Measurements from ENCODE around the gene NUP210.

The NUP210 gene

GRCh38 chr3:13372656-13373055, 47.5 kb downstream of the NUP210 start:
- no peak for DNase-seq

GRCh38 chr3:13372126-13372525, 48.0 kb downstream of the NUP210 start:
- no peak for DNase-seq

DNA sequence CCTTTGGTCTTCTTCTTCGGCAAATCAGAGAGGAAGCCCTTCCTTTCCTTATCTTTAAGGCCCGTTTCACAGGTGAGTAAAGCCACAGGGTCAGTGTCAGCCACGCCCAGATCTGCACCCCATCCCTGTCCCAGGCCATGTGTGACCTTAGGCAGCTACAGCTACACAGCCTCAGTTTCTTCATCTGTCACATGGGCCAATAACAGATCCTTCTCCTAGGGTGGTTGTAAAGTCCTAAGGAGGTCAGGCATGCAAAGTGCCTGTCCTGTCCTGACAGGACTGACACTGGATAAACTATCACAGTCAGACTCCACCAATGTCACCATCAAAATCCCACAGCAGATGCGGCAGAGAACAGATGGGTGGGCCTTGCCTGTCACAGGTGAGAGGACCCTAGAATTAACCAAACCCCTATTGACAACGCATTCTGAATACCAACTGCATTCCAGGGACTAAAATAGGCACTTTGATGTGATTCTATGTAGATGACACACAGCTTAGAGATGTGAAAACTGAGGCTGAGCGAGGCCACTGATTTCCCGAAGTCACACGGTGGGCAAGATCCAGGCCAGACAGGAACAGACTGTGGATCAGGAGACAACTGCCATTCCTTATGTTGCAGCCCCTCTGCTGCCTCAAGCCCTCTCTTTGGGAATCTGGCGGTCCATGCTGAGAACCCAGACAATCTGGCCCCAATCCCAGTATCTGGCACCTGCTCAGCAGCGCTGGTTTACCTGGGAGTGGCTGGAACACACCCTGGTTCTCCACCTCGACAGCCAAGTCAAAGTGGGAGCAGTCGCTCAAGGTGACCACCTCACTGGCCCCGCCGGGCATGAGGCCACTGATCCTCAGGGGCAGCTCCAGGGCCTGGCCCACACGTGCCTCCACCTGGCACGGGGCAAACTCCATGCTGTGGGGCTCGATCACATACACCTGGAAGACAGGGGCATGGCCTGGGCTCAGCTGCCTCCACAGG, 48.7 kb downstream of the NUP210 start:
- no peak for DNase-seq

GRCh38 chr3:13370609-13371008, 49.5 kb downstream of the NUP210 start:
- DNase-seq = no peak

DNA sequence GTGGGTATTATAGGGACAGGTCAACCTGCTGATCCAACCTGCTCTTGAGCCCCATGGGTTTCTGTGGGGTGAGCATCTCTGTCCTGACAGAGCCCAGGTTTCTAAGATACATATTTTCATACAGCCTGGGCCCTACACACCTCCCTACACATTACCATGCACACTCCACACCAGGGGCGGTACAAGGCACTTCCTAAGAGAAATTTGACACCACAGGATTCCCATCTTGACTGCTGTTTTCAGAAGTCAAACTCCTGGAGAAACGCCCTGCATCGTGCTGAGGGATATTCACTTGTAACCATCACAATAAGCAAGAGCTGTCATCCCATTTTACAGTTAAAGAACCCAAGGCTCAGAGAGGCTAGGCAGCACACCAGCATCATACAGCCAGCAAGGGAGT, 50.1 kb downstream of the NUP210 start:
- no peak for DNase-seq

GRCh38 chr3:13368834-13369233, 51.3 kb downstream of the NUP210 start:
- no peak for DNase-seq

DNA sequence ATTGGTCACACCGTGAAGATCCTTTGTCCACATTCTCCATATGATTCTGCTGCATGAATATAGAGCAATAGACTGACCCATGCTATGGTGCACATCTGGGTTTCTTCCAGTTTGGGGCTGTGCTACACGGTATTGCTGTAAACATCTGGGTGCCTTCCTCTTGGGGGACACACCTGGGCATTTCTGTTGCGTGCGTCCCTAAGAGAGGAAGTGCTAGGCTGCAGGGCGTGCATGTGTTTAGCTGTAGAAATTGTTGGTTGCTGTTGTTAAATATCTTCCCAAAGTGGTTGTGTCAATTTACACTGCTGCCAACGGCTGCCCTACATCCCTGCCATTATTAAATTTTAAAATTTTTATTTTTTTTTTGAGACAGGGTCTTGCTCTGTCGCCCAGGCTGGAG, 52.4 kb downstream of the NUP210 start:
- DNase-seq = no peak

DNA sequence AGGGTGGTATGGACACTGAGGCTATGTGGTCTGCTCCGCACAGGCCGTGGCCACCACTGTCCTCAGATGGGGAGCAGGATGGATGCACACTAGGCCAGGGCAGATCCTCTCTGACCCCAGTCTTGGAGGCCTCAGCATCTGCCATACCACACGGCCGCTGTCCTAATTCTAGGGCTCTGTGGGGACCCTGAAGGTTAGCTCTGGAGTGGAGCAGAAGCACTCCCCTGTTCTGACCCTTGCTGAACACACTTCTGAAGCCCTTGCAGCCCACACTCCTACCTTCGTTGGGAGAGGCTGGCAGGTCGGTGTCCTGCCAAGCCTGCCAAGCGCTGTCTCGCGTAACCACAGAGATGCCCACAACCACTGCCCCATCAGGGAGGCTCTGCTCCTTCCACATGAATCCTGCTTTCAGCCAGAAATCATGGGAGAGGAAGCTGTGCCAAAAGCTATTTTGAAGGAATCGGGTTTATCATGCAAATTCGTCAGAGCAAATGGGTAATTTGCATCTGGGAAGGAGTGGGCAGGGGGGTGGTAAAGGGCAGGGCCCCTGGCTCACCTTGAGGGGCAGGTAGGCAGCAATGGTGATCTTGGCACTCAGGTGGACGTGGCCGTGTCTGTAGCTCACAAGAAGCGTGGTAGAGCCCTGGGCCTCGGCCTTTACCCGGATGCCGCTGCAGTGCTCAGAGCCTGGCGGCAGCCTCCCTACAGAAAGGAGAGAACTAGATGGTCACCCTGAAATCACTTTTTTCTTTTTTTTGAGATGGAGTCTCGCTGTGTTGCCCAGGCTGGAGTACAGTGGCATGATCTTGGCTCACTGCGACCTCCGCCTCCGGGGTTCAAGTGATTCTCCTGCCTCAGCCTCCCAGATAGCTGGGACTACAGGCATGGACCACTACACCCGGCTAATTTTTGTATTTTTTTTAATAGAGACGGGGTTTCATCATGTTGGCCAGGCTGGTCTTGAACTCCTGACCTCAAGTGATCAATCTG, 54.4 kb downstream of the NUP210 start:
- DNase-seq = no peak

- DNase-seq = no peak
Measured at GRCh38 chr3:13364602-13365271, 55.4 kb downstream of the NUP210 start.

GRCh38 chr3:13362551-13362950, 57.6 kb downstream of the NUP210 start:
- no peak for DNase-seq

DNA sequence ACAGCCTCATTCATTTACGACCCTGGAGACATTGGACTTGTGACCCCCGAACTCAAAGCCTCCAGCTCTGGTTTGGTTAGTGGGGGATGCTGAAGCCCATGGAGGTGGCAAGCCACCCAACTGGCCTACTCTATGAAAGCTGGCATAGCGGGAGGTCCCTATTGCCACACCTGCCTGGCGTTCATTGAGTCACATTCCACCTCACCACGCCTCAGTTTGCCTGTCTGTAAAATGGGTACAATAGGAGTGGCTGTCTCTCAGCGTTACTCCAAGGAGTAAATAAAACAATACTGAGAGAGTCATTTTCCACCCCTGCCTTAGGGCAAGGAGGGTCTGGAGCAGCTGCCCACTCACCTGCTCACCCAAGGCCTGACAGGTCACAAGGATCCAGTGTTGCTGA, 60.2 kb downstream of the NUP210 start:
- no peak for DNase-seq

DNA sequence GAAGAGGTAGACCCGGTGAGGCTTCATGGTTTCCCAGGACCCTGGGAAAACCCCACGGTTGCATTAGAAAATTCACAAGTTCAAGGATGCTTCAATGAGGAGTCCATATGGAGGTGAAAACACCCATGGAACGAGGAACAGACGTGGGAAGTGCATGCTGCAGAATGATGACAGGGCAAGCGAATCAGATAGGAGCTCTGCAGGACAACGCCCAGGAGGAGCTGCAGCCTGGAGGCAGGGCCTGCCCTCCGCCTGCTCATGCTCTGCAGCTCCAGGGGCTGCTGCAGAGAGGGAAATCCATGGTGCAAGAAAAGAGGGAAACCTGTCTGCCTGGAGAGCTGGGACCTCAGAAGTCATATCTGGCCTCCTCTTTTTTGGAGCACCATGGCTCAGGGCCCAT, 61.5 kb downstream of the NUP210 start:
- no peak for DNase-seq

GRCh38 chr3:13358051-13358450, 62.1 kb downstream of the NUP210 start:
- no peak for DNase-seq

DNA sequence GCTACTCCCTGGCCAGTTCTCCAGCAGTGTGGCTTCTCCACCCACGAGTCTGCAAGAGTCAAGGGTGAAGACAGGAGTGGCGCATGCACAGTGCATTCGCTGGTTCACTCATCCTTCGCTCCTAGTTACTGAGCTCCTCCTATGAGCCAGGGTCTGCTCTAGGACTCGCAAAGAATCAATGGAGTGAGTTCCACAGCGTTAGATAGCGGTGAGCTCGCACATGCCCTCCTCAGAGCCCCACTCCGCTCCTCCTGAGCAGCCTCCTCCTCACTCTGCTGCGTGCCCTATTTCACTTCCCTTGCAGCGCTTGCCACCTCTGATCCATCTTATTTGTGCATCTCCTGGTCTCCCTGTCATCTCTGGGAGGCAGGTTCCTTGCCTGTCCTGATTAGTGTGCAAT, 63.0 kb downstream of the NUP210 start:
- DNase-seq = no peak

- peak; percentile 35 for DNase-seq
Measured at GRCh38 chr3:13353936-13354542, 66.1 kb downstream of the NUP210 start.

GRCh38 chr3:13353506-13353905, 66.6 kb downstream of the NUP210 start:
- DNase-seq = peak; percentile 35

DNA sequence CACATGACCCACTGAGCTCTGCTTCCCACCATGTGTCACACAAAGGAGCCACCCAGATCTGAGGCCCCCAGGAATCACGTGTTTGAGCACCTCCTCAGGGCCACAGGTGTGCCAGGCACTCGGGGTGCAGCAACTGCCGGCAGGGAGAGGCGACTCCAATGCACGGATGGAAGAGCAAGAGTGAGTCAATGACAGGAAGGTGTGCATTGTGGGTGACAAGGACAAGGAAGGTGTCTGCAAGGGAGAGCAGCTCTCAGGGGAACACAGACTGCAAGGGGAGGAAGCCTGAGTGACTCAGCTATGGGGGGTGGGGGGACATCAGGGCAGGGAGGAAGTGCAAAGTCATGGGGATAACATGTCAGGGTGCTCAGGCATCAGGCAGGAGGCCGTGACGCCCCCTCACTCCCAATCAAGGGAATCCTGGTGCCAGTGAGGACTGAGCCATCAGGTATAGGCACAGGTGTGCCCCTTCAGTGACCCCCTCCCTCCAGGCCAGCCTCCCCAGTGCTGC, 67.4 kb downstream of the NUP210 start:
- peak; percentile 77 for DNase-seq

DNA sequence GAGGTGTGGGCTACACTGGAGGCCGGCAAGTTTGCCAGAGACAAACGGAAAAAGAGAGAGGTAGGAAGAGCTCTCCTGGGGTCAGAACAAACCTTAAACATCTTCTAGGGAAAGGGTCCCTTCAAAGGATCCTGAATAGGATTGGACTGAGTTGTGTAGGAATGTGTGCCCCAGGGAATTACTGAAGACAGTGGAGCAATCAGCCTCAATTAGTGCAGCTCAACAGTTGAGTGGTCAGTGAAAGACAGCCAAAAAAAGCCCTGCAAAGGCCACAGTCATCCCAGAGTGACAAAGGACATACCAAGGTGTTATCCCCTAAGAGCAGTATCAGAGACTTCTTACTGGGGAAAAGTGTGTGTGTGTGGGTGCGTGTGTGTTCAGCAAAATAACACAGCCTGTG, 70.3 kb downstream of the NUP210 start:
- DNase-seq = no peak

- DNase-seq = peak; percentile 17
Measured at GRCh38 chr3:13348661-13349396, 71.3 kb downstream of the NUP210 start.

GRCh38 chr3:13348100-13348499, 72.0 kb downstream of the NUP210 start:
- DNase-seq = no peak

- no peak for DNase-seq
Measured at GRCh38 chr3:13347390-13347950, 72.7 kb downstream of the NUP210 start.
